Activated T-helper 9 cell treated with anti-CD3 and anti-CD28 coated beads, Interleukin-2, amount 50 U/mL, for 16 hours (primary cell): ENCODE measurements around the gene MYBPC2.

Experiments
- DNase-seq: peaks from one replicate; pipeline ENCODE4 v3.0.0-alpha.2; 2020; ENCODE audit warnings: low read depth

MYBPC2 gene

GRCh38 chr19:50481351-50482149 lies 48.9 kb downstream of the MYBPC2 start:
- DNase-seq = no peak

- DNase-seq = no peak
Observed at GRCh38 chr19:50482271-50482855, 49.7 kb downstream of the MYBPC2 start.

- DNase-seq = no peak
Observed at GRCh38 chr19:50482916-50483315, 50.2 kb downstream of the MYBPC2 start.

GRCh38 chr19:50485284-50485955 lies 52.7 kb downstream of the MYBPC2 start:
- no peak for DNase-seq

- DNase-seq = peak; percentile 34
Observed at GRCh38 chr19:50486823-50487515, 54.3 kb downstream of the MYBPC2 start.

- no peak for DNase-seq
Observed at GRCh38 chr19:50488389-50489194, 55.9 kb downstream of the MYBPC2 start.

- DNase-seq = no peak
Observed at GRCh38 chr19:50489461-50490011, 56.8 kb downstream of the MYBPC2 start.

GRCh38 chr19:50490411-50490811 lies 57.7 kb downstream of the MYBPC2 start:
- no peak for DNase-seq

GRCh38 chr19:50490991-50491472 lies 58.3 kb downstream of the MYBPC2 start:
- no peak for DNase-seq

- no peak for DNase-seq
Observed at GRCh38 chr19:50492303-50493052, 59.8 kb downstream of the MYBPC2 start.

- DNase-seq = no peak
Observed at GRCh38 chr19:50493171-50493570, 60.5 kb downstream of the MYBPC2 start.

- no peak for DNase-seq
Observed at GRCh38 chr19:50494186-50495019, 61.7 kb downstream of the MYBPC2 start.

GRCh38 chr19:50495020-50495531 lies 62.4 kb downstream of the MYBPC2 start:
- no peak for DNase-seq

GRCh38 chr19:50496189-50497021 lies 63.7 kb downstream of the MYBPC2 start:
- DNase-seq = no peak

GRCh38 chr19:50497022-50497405 lies 64.3 kb downstream of the MYBPC2 start:
- DNase-seq = no peak

GRCh38 chr19:50498219-50499056 lies 65.7 kb downstream of the MYBPC2 start:
- no peak for DNase-seq

GRCh38 chr19:50500060-50500752 lies 67.5 kb downstream of the MYBPC2 start:
- no peak for DNase-seq
